GM18868 (cell line): Measurements from ENCODE around the gene PHACTR4.
"Not testable (repeated sequence)": the region's sequence is repeated elsewhere in the genome, so short reads cannot be mapped to it uniquely, and the experiment has no call there.

Experiments used
- ATAC-seq: cut with Tn5 transposase; IDR thresholded peaks from one replicate; pipeline ENCODE4 v1.9.1; 2021; ENCODE audit warnings: mild to moderate bottlenecking, moderate library complexity; ENCODE audit not compliant: unreplicated experiment

The PHACTR4 gene

DNA sequence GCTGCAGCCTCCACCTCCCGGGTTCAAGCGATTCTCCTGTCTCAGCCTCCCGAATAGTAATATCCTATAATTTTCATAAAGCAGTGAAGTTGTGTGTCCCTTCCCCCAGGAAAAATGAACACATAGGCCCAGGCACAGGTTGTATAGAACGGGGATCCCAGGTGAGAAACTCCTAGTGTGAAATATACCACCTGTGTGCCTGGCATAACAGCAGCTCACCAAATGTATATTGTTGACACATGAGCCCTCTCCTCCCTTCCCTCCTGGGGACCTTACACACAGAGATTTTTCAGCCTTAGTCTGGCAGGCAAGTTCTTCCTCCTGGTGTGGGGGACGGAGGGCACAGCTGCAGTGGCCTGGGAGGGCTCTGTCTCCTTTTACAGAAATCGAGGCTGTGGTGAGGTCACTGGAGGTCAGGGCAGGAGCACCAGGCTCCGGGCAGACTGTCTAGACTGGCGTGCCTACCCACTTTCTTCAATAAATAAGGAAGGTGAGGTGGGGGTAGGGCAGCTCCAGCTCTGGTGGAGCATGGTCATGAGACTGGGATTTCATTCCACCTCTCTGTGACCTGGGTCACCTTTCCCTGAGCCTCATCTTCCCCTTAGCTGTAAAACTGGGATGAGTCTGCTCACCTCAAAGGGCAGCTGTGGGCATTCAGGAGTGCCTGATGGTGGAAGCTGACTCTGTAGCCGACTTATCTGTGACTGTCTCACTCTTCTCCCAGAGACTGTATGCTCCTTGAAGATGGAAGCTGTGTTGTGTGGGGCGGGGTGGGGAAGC, 150.6 kb downstream of the PHACTR4 start:
- ATAC-seq, result no peak

DNA sequence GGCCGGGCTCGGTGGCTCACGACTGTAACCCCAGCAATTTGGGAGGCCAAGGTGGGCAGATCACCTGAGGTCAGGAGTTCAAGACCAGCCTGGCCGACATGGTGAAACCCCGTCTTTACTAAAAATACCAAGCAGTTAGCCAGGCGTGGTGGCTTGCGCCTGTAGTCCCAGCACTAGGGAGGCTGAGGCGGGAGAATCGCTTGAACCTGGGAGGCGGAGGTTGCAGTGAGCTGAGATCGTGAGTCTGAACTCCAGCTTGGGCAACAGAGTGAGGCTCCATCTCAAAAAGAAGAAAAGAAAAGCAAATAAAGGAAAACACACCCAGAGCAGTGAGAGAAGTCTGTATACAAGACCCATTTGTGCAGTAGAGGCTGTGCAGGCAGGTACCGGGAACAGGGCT, 151.3 kb downstream of the PHACTR4 start:
- ATAC-seq, result not testable (repeated sequence)

DNA sequence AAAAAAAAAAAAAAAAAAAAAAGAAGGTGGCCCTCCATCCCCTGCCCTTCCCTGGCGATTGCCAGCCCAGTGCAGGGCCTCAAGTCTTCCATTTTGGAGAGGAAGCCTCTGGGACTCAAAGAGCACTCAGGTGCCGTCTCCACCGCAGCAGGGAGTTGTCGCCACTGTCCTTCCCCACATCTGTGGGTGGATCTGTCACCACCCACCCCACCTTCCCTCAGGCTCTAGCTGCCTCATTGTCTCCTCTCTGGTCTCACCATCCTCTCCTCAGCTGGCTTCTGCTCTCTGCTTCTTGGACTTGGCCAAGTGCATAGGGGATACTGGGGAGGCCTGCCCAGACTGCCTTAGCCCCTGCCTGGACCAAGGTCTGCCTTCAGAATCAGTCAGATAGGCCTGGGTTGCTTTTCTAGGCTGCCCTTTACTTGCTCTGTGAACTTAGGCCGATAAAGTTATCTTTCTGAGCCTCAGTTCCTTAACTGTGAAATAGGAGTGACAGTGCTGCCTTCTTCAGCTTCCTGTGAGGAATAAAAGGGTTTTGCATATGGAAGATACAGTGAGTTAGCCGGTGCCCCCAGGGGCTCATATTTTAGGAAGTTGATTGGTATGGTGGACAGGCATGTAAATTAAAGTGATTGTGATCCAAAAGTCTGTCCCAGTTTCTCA, 152.1 kb downstream of the PHACTR4 start:
- ATAC-seq, result no peak

DNA sequence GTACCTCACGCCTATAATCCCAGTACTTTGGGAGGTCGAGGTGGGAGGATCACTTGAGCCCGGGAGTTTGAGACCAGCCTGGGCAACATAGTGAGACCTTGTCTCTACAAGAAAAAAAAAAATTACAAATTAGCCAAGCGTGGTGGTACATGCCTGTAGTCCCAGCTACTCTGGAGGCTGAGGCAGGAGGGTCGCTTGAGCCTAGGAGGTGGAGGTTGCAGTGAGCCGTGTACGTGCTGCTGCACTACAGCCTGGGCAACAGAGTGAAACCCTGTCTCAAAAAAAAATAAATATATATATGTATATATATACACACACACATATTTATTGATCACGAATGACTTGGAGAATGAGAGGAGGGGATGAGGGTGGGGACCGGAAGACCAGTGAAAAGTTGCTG, 153.0 kb downstream of the PHACTR4 start:
- not testable (repeated sequence) for ATAC-seq

DNA sequence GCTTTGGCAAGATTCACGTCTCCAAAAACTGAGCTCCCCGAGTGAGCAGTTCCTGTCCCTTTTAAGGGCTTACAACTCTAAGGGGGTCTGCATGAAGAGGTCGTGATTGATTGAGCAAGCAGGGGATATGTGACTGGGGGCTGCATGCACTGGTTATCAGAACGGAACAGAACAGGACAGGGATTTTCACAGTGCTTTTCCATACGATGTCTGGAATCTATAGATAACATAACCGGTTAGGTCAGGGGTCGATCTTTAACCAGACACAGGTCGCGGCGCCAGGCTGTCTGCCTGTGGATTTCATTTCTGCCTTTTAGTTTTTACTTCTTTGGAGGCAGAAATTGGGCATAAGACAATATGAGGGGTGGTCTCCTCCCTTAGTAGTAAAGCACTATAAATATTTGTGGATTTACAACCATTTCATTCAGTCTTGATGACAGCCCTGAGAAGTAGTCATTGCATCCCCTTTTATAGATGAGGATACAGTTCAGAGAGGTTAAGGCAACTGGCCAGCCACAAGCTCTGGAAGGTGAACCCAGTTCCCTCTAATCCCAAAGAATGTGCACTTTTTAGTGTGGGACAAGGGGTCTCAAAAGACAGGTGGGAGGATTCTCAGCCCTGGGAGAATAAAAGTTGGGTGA, 155.6 kb downstream of the PHACTR4 start:
- ATAC-seq, result not testable (repeated sequence)

DNA sequence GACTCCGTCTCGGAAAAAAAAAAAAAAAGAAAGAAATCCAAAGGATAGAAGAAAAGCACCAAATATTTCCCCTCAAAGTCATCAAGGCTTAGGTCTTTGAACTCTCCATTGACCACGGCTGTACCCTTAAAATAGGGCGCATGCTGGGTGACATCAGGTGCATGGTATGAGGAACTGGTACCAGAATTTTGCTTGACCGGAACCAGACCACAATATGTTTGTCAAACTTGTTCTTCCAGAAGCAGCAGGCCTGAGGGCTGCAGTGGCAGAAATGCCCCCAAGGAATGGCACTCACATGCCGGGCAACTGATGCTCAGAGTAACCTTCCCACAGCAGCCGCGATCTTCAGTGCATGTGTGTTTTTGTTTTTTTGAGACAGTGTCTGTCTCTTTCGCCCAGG, 157.3 kb downstream of the PHACTR4 start:
- ATAC-seq, result no peak

DNA sequence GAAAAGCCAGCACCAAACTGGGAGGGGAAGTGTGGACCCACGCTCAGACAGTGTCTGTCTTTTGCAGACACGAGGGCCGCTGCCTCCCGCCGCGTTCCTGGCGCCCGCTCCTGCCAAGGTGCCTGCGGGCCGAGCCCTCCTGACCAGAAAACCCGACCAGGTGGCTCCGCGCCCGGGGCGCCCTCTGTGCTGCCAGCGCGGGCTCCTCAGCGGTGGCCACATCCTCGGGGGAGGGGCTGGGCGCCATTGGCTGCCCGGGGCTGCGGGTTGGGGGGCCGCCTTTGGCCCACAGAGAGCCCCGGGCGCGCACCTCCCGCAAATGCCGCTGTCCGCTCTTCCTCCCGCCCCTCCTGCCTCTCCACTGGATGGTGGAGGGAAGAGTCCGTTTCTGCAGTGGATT, 160.9 kb downstream of the PHACTR4 start:
- no peak for ATAC-seq

DNA sequence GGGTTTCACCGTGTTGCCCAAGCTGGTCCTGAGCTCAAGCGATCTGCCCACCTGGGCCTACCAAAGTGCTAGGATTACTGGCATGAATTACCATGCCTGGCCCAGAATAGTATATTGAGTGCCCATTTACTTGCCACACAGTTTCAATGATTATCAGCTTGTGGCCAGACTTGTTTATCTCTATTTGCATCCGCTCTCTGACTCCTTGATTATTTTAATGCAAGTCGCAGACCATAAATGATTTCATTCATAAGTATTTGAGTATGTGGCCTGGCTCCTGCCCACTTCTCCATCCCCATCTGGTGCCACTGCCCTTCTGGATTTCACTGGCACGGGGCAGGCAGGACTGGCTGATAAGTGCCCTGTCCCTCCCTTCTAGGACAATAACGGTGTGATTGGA, 165.1 kb downstream of the PHACTR4 start:
- no peak for ATAC-seq

DNA sequence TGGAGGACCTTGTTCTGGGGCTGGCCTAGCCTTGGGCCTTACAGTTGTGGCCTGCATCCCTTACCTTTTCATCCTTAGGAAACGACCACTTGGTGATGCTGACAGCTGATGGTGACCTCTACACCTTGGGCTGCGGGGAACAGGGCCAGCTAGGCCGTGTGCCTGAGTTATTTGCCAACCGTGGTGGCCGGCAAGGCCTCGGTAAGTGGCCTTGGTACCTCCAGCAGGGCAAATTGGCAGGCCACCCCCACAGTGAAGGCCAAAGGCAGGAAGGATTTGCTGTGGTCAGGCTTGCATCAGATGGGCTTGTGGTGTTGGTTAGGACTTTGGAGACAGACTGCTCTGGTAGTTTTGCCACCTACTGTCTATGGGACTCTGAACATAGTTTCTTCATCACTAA, 165.6 kb downstream of the PHACTR4 start:
- no peak for ATAC-seq

DNA sequence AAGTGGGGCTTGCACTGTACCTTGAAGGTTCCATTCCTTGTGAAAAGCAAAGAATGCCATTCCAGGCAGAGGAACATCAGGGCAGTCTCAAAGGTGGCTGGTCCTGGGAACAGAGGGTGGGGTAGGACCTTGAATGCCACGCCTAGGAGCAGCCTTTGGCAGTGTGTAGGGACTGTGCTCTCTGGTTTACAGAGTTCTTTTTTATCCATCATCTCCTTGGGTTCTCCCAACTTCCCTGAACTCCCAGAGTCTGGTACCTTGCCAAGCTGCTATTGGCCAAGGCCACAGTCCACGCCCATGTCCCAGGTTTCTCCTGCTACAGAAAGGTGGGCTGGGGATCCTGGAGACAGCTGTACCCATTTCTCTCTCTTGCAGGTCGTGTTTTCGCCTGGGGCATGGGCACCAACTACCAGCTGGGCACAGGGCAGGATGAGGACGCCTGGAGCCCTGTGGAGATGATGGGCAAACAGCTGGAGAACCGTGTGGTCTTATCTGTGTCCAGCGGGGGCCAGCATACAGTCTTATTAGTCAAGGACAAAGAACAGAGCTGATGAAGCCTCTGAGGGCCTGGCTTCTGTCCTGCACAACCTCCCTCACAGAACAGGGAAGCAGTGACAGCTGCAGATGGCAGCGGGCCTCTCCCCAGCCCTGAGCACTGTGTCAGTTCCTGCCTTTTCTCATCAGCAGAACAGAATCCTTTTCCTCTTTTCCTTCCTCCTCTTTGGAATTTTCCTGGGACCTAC, 168.1 kb downstream of the PHACTR4 start:
- ATAC-seq, result no peak

DNA sequence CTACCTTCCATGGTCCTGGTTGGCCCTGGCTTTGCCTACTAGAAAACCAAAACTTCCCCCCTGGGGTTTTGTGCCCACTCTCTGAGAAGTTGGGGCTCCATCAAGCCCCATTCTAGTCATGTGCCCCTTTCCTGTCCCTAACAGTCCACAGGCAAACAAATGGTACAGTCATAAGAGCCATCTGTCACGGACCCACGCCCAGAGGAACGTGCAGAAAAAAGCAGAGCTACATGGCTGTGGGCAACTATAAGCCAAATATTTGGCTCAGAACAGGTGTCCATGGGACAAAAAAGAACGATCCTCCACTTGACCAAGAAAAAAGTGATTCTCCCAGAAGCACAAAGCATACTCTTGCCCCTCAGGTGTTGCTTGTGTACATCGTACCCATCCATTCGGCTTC, 168.7 kb downstream of the PHACTR4 start:
- ATAC-seq, result no peak

DNA sequence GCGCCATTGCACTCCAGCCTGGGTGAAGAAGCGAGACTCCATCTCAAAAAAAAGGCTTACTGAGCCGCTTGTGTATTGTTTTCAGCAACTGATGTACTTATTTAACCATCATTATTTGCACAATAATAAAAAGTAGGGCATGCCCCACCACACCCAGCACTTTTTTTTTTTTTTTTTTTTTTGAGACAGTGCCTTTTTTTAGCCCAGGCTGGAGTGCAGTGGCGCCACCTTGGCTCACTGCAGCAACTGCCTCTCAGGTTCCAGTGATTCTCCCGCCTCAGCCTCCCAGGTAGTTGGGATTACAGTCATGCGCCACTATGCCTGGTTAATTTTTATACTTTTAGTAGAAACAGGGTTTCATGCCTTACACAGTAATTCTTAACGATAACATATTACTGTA, 171.1 kb downstream of the PHACTR4 start:
- ATAC-seq, result no peak

DNA sequence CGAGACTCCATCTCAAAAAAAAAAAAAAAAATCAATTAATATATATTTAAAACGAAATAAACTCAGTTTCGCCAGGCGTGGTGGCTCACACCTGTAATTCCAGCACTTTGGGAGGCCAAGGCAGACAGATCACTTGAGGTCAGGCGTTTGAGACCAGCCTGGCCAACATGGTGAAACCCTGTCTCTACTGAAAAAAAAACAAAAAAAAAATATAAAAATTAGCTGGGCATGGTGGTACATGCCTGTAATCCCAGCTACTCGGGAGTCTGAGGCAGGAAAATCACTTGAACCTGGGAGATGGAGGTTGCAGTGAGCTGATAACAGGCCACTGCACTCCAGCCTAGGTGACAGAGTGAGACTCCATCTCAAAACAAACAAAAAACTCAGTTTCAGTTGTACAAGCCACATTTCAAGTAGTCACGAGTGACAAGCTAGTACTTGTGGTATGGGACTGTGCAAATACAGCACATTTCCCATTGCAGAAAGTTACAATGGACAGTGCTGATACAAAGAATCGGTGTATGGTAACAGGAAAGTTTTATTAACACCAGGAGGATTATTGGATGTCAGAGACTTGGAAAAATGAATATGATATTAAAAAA, 172.0 kb downstream of the PHACTR4 start:
- not testable (repeated sequence) for ATAC-seq

DNA sequence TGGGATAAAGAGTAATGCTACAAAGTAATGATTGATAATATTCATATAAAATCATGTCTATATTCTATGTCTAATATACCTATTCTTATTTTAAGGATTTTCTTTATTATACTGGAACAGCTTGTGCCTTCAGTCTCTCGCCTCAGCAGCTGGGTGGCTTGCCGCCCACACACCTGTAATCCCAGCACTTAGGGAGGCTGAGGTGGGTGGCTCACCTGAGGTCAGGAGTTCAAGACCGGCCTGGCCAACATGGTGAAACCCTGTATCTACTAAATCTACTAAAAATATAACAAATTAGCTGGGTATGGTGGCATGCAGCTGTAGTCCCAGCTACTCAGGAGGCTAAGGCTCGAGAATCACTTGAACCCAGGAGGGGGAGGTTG, 175.7 kb downstream of the PHACTR4 start:
- no peak for ATAC-seq

DNA sequence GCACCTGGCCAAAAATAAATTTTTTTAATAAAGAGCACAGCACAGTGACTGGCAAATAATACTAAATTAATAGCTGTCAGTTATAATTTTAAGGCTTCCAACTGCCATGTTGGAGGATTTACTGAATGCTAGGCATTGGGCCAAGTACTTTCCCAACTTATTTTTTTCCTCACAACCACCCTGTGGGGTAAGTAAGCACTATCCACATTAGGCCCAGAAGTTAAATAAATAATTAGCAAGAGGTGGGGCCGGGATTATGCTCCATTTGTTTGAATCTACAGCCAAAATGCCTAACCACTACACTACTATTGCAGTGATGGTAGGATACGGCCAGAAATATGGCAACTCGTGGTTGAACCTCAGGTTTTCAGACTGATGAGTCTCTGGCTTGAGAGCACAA, 178.8 kb downstream of the PHACTR4 start:
- no peak for ATAC-seq
